ENCODE data around the gene CYP51A1. TPM values are rescaled to one million over a fixed set of nuclear protein-coding genes. Genes with fewer than 3 reads are reported as not detected.

Gene CYP51A1
- polyA plus RNA-seq, 3 donors: 5.9 to 32.4 (median 27.4) TPM

- H3K9ac ChIP-seq (ENCODE audit: insufficient read depth, low read length, poor library complexity, severe bottlenecking): no peak overlapping the region
- H3K27ac Mint-ChIP-seq: no peak overlapping the region
- no peaks in the 10 kb centered on the region for H3K79me2 ChIP-seq (ENCODE audit: insufficient read depth, low read length)
- no peaks in the 10 kb centered on the region for H3K9me3 Mint-ChIP-seq
- no peak for DNase-seq
- peaks cover 69 to 85% of the 10 kb centered on the region in 2 donors for H3K36me3 Mint-ChIP-seq
- peaks cover 66 to 93% of the 10 kb centered on the region in 2 donors for H3K36me3 ChIP-seq (replicated peaks in 1 of 2; ENCODE audit: control insufficient read depth in 1 of 2, insufficient read depth in 2 of 2, low read length in 2 of 2)
- H3K4me3 ChIP-seq (replicated peaks in 1 of 3; ENCODE audit: low read depth in 2 of 3, low read length in 3 of 3): no peak overlapping the region
- no peak overlapping the region for H3K4me2 ChIP-seq (replicated peaks; ENCODE audit: extremely low read depth, low read length, poor library complexity, severe bottlenecking)
- no peaks in the 10 kb centered on the region for H3K27me3 Mint-ChIP-seq (ENCODE audit: low read depth in 3 of 3)
- intact Hi-C loops (cut with micrococcal nuclease): no loop called here
- H3K27me3 ChIP-seq (ENCODE audit: control insufficient read depth in 2 of 2, insufficient read depth in 2 of 2, low read length in 2 of 2): no peaks in the 10 kb centered on the region
- WGBS (ENCODE audit: insufficient coverage): 100% methylated on average over 1 of the region's 1 CpG
- H4K20me1 ChIP-seq (ENCODE audit: insufficient read depth, low read length): no peaks in the 10 kb centered on the region
- TF ChIP-seq CTCF (IDR thresholded peaks at IDR 0.05): no peak
- no peaks in the 10 kb centered on the region for H3K4me1 ChIP-seq (ENCODE audit: control insufficient read depth in 1 of 2, insufficient read depth in 2 of 2, low read length in 2 of 2)
- no peak overlapping the region for H3K4me3 Mint-ChIP-seq
- no peaks in the 10 kb centered on the region for H3K9me3 ChIP-seq (replicated peaks in 1 of 2; ENCODE audit: control insufficient read depth in 1 of 2, insufficient read depth in 1 of 2, low read length in 2 of 2)
- H2AFZ ChIP-seq (ENCODE audit: insufficient read depth, low read depth, low read length, poor library complexity, severe bottlenecking): no peak overlapping the region
- H3K4me1 Mint-ChIP-seq: no peaks in the 10 kb centered on the region
- H3K27ac ChIP-seq (ENCODE audit: low read depth in 1 of 2, low read length in 2 of 2): no peak overlapping the region
Observed at GRCh38 chr7:92100534-92100933, 33.7 kb downstream of the CYP51A1 start.

- Mint-ChIP-seq H3K27me3 (ENCODE audit: low read depth in 3 of 3) (no peaks in the 10 kb centered on the region), H3K27ac (peak overlapping the region in 2 of 7 donors; percentile 26 to 37), H3K9me3 (no peaks in the 10 kb centered on the region), H3K36me3 (peaks cover 61 to 72% of the 10 kb centered on the region in 2 donors), H3K4me1 (peaks cover 4% of the 10 kb centered on the region), H3K4me3 (no peak overlapping the region)
- Histone ChIP-seq H3K36me3 (replicated peaks in 1 of 2; ENCODE audit: control insufficient read depth in 1 of 2, insufficient read depth in 2 of 2, low read length in 2 of 2) (peaks cover 58 to 91% of the 10 kb centered on the region in 2 donors), H3K4me1 (ENCODE audit: control insufficient read depth in 1 of 2, insufficient read depth in 2 of 2, low read length in 2 of 2) (no peaks in the 10 kb centered on the region), H3K4me3 (replicated peaks in 1 of 3; ENCODE audit: low read depth in 2 of 3, low read length in 3 of 3) (no peak overlapping the region), H3K79me2 (ENCODE audit: insufficient read depth, low read length) (no peaks in the 10 kb centered on the region), H2AFZ (ENCODE audit: insufficient read depth, low read depth, low read length, poor library complexity, severe bottlenecking) (no peak overlapping the region), H4K20me1 (ENCODE audit: insufficient read depth, low read length) (no peaks in the 10 kb centered on the region), H3K27ac (ENCODE audit: low read depth in 1 of 2, low read length in 2 of 2) (no peak overlapping the region), H3K27me3 (ENCODE audit: control insufficient read depth in 2 of 2, insufficient read depth in 2 of 2, low read length in 2 of 2) (no peaks in the 10 kb centered on the region), H3K9me3 (replicated peaks in 1 of 2; ENCODE audit: control insufficient read depth in 1 of 2, insufficient read depth in 1 of 2, low read length in 2 of 2) (no peaks in the 10 kb centered on the region), H3K4me2 (replicated peaks; ENCODE audit: extremely low read depth, low read length, poor library complexity, severe bottlenecking) (no peak overlapping the region), H3K9ac (ENCODE audit: insufficient read depth, low read length, poor library complexity, severe bottlenecking) (no peak overlapping the region)
- intact Hi-C loops (cut with micrococcal nuclease): no loop called here
- DNase-seq: peak; percentile 0 to 10 (median 2)
- TF ChIP-seq CTCF (IDR thresholded peaks at IDR 0.05): no peak
- no CpG with 5 or more reads among the region's 1 CpG for WGBS (ENCODE audit: insufficient coverage)
Observed at GRCh38 chr7:92095380-92095779, 38.9 kb downstream of the CYP51A1 start.

Data from CD14-positive monocyte (primary cell).